Mesendoderm (in vitro differentiated cells): Measurements from ENCODE around the gene NDUFS3.

Experiments
- DNase-seq: peaks from one replicate; pipeline ENCODE4 v3.0.0; 2013
- H2AK5ac ChIP-seq: 2 replicates; pipeline ENCODE4 v1.6.1; 2013; ENCODE audit warnings: low read length, inconsistent platforms
- H2BK120ac ChIP-seq: 2 replicates; pipeline ENCODE4 v1.6.1; 2013; ENCODE audit warnings: low read depth, mild to moderate bottlenecking, low read length, moderate library complexity, mixed read lengths
- H2BK15ac ChIP-seq: replicated peaks from 2 replicates; pipeline ENCODE4 v1.6.1; 2013; ENCODE audit warnings: low read depth, mild to moderate bottlenecking, moderate library complexity
- H2BK5ac ChIP-seq: 2 replicates; pipeline ENCODE4 v1.6.1; 2013; ENCODE audit warnings: low read length, inconsistent platforms
- H3K18ac ChIP-seq: 2 replicates; pipeline ENCODE4 v1.6.1; 2013; ENCODE audit warnings: mild to moderate bottlenecking, low read length, mixed read lengths
- H3K23ac ChIP-seq: one replicate; pipeline ENCODE4 v1.6.1; 2013; ENCODE audit warnings: low read length
- H3K27ac ChIP-seq: 2 replicates; pipeline ENCODE4 v1.5.1; 2013; ENCODE audit warnings: low read depth, mild to moderate bottlenecking, inconsistent platforms, low read length, moderate library complexity
- H3K27me3 ChIP-seq: 2 replicates; pipeline ENCODE4 v1.6.1; 2013; ENCODE audit warnings: low read length, control low read depth, mild to moderate bottlenecking, inconsistent platforms; ENCODE audit not compliant: insufficient read depth, poor library complexity
- H3K36me3 ChIP-seq: 2 replicates; pipeline ENCODE4 v1.6.1; 2013; ENCODE audit warnings: low read length, inconsistent platforms; ENCODE audit not compliant: control insufficient read depth, insufficient read depth
- H3K4ac ChIP-seq: one replicate; pipeline ENCODE4 v1.6.1; 2013; ENCODE audit warnings: low read depth, mild to moderate bottlenecking, low read length, moderate library complexity
- H3K4me1 ChIP-seq: 2 replicates; pipeline ENCODE4 v1.6.1; 2013; ENCODE audit warnings: low read depth, low read length, inconsistent platforms; ENCODE audit not compliant: control insufficient read depth
- H3K4me2 ChIP-seq: 2 replicates; pipeline ENCODE4 v1.6.1; 2013; ENCODE audit warnings: low read length
- H3K4me3 ChIP-seq: 2 replicates; pipeline ENCODE4 v1.5.1; 2013; ENCODE audit warnings: mild to moderate bottlenecking, low read length
- H3K56ac ChIP-seq: one replicate; pipeline ENCODE4 v1.6.1; 2013; ENCODE audit warnings: low read length
- H3K79me1 ChIP-seq: 2 replicates; pipeline ENCODE4 v1.6.1; 2013; ENCODE audit warnings: low read length, inconsistent platforms
- H3K79me2 ChIP-seq: 2 replicates; pipeline ENCODE4 v1.6.1; 2013; ENCODE audit warnings: mild to moderate bottlenecking, low read length; ENCODE audit not compliant: control insufficient read depth, insufficient read depth
- H3K9ac ChIP-seq: 2 replicates; pipeline ENCODE4 v1.6.1; 2013; ENCODE audit warnings: low read length, inconsistent platforms
- H4K5ac ChIP-seq: one replicate; pipeline ENCODE4 v1.6.1; 2013; ENCODE audit warnings: low read length
- H4K8ac ChIP-seq: one replicate; pipeline ENCODE4 v1.6.1; 2013; ENCODE audit warnings: low read depth, mild to moderate bottlenecking, control low read depth, low read length, moderate library complexity
- WGBS: extraction: QIAGEN DNeasy Blood & Tissue Kit; methylation state at CpG from one replicate; pipeline ENCODE4 v1.1.7; 2013; ENCODE audit warnings: low lambda C conversion rate, missing lambda C conversion rate; ENCODE audit not compliant: insufficient coverage; ENCODE audit errors: extremely low coverage; 5-methylcytosine and 5-hydroxymethylcytosine counted together

NDUFS3 gene

DNA sequence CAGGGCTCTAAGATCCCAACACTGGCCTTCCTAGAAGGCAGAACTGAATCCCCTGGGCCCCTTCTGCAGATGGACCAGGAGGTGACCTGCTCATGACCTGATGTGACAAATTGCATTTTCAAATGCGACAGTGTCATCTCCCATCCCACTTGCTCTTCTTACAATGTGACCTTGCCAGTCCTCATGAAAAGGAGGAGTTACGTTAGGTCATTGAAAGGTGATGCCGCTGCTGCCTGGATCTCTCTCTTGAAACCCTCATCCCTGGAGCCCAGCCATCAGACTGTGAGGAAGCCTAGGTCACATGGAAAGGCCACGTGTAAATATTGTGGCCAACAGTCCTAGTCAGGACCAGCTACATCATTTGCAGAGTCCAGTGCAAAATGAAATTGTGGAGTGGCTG lies 21.0 kb downstream of the NDUFS3 start:
- Histone ChIP-seq H3K23ac (no peak overlapping the region), H4K5ac (no peak overlapping the region), H4K8ac (no peak overlapping the region), H3K56ac (no peak overlapping the region), H3K4ac (no peak overlapping the region), H3K4me2 (no peak overlapping the region), H3K27ac (no peak overlapping the region), H3K4me3 (no peak overlapping the region), H3K18ac (no peak overlapping the region), H3K36me3 (no peaks in the 10 kb centered on the region), H2AK5ac (no peak overlapping the region), H3K4me1 (no peaks in the 10 kb centered on the region), H3K9ac (no peak overlapping the region), H2BK120ac (no peak overlapping the region), H3K79me1 (no peaks in the 10 kb centered on the region), H3K79me2 (no peaks in the 10 kb centered on the region), H3K27me3 (no peaks in the 10 kb centered on the region), H2BK15ac (no peak overlapping the region), H2BK5ac (no peak overlapping the region)
- WGBS = no CpG with 5 or more reads among the region's 4 CpGs
- DNase-seq = no peak

DNA sequence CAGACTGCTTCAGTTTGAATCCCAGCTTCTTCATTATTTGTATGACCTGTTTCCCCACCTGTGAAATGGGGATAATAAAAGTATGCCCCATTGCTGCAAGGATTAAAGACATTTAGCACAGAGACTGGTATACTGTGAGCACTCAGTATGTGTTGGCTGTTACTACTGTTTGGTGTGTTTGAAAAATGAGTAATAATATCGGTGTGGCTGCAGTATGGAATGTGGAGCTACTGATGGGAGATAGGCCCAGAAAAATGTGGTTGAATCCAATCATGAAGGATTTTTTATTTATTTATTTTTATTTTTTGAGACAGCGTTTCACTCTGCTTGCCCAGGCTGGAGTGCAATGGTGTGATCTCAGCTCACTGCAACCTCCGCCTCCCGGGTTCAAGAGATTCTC lies 24.4 kb downstream of the NDUFS3 start:
- Histone ChIP-seq H2BK5ac (no peak overlapping the region), H3K79me1 (no peaks in the 10 kb centered on the region), H3K79me2 (no peaks in the 10 kb centered on the region), H3K18ac (no peak overlapping the region), H3K27me3 (no peaks in the 10 kb centered on the region), H4K8ac (no peak overlapping the region), H2AK5ac (no peak overlapping the region), H3K23ac (no peak overlapping the region), H3K36me3 (no peaks in the 10 kb centered on the region), H3K4me1 (no peaks in the 10 kb centered on the region), H3K4me3 (no peak overlapping the region), H3K56ac (no peak overlapping the region), H3K4ac (no peak overlapping the region), H2BK120ac (no peak overlapping the region), H4K5ac (no peak overlapping the region), H2BK15ac (no peak overlapping the region), H3K27ac (no peak overlapping the region), H3K4me2 (no peak overlapping the region), H3K9ac (no peak overlapping the region)
- no CpG with 5 or more reads among the region's 4 CpGs for WGBS
- no peak for DNase-seq

DNA sequence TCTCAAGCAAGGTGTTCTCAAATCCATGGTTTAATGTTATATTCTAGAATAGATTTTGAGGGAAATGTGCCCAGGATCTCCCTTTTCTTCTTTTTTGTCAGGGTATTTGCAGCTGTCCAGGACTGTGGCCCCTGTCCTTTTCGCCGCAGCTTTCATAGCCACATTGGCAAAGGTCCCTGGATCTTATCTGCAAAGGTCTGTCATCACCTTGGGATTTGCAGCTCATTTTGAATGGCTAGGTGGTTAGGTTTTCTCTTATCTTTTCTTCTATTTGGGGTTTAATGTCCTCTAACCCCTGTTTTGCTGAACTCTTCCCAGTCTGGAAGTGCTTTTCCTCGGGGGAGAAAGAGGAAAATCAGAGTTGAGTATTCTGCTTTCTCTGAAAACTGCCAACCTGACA lies 27.0 kb downstream of the NDUFS3 start:
- WGBS = no CpG with 5 or more reads among the region's 3 CpGs
- Histone ChIP-seq H3K4me2 (no peak overlapping the region), H4K5ac (no peak overlapping the region), H3K36me3 (no peaks in the 10 kb centered on the region), H3K79me1 (no peaks in the 10 kb centered on the region), H2BK120ac (no peak overlapping the region), H3K79me2 (no peaks in the 10 kb centered on the region), H3K4me1 (no peaks in the 10 kb centered on the region), H3K27ac (no peak overlapping the region), H3K56ac (no peak overlapping the region), H2BK15ac (no peak overlapping the region), H3K18ac (no peak overlapping the region), H2AK5ac (no peak overlapping the region), H2BK5ac (no peak overlapping the region), H3K4ac (no peak overlapping the region), H3K23ac (no peak overlapping the region), H3K4me3 (no peak overlapping the region), H4K8ac (no peak overlapping the region), H3K27me3 (no peaks in the 10 kb centered on the region), H3K9ac (no peak overlapping the region)
- no peak for DNase-seq

DNA sequence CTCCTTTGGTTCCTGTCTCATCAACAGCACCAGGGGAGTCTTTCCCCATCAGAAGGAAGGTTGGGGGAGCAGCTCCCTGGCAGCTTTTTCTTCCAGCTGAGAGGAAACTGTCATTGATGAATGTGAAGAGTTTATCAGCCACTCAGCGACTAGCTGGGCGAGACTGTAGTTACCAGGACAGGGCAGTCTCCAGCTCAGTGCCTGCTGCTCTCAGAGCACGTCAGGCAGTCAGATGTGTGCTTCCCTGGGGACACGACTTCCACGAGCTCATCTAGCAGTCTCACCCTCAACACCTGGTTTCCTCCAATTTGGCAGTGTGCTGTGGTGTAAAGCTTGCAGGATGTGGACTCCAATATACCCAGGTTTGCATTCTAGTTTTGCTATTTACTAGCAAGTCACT lies 27.9 kb downstream of the NDUFS3 start:
- peak; percentile 35 for DNase-seq
- no peak overlapping the region for H3K27ac ChIP-seq
- WGBS = no CpG with 5 or more reads among the region's 5 CpGs

DNA sequence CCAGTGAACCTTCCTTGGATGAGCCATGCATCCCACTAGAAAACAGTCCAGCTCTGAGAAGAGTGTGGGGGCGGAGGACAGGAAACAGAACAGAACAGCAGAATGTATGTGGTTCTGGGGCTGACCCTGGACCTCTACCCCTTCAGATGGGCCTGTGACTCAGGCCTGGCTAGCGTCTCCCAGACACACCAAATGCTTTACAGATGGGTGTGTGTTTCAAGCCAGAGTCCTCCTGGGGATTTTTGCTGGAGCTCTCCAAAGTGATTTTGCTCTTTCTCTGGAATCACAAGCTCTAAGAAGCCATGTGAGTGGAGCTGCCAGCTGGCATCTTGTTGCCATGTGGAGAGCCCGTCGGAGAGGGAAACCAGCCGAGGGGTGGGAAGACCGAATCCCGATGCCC lies 28.5 kb downstream of the NDUFS3 start:
- Histone ChIP-seq H3K23ac (no peak overlapping the region), H3K27ac (no peak overlapping the region), H3K4me3 (no peak overlapping the region), H3K27me3 (no peaks in the 10 kb centered on the region), H2BK5ac (no peak overlapping the region), H3K4me1 (no peaks in the 10 kb centered on the region), H3K18ac (no peak overlapping the region), H4K5ac (no peak overlapping the region), H2BK15ac (no peak overlapping the region), H3K79me1 (no peaks in the 10 kb centered on the region), H2AK5ac (no peak overlapping the region), H2BK120ac (no peak overlapping the region), H3K36me3 (no peaks in the 10 kb centered on the region), H3K79me2 (no peaks in the 10 kb centered on the region), H4K8ac (no peak overlapping the region), H3K56ac (no peak overlapping the region), H3K9ac (no peak overlapping the region), H3K4ac (no peak overlapping the region), H3K4me2 (no peak overlapping the region)
- DNase-seq = no peak
- WGBS = no CpG with 5 or more reads among the region's 7 CpGs

More for the DNA sequence above, 27.9 kb downstream of the NDUFS3 start:
- Histone ChIP-seq H3K4ac (no peak overlapping the region), H3K4me3 (no peak overlapping the region), H2BK120ac (no peak overlapping the region), H3K27me3 (no peaks in the 10 kb centered on the region), H3K56ac (no peak overlapping the region), H2AK5ac (no peak overlapping the region), H3K79me2 (no peaks in the 10 kb centered on the region), H3K9ac (no peak overlapping the region), H4K8ac (no peak overlapping the region), H3K18ac (no peak overlapping the region), H2BK5ac (no peak overlapping the region), H3K4me2 (no peak overlapping the region), H3K4me1 (no peaks in the 10 kb centered on the region), H3K36me3 (no peaks in the 10 kb centered on the region), H4K5ac (no peak overlapping the region), H3K79me1 (no peaks in the 10 kb centered on the region), H2BK15ac (no peak overlapping the region), H3K23ac (no peak overlapping the region)

DNA sequence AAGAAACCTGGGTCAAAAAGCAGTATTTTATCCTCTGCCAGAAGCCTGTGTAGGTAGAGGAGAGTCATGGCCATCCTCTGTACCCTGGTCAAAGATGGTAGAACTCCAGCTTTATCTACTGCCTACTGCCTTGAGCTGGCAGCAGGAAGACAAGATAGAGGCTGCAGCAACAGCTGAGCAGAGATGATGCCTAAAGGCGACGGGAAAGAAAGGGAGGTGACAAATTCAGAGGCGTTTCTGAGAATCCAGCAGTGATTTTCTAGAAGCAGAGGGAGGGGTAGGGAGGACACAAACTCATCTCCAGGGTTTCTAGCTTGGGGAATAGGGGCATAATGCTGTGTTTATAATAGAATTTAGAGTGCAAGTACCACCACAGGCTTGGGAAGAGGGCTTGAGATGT lies 30.8 kb downstream of the NDUFS3 start:
- Histone ChIP-seq H4K8ac (no peak overlapping the region), H3K4me3 (no peak overlapping the region), H2BK5ac (no peak overlapping the region), H3K23ac (no peak overlapping the region), H3K4me1 (no peaks in the 10 kb centered on the region), H2AK5ac (no peak overlapping the region), H3K4ac (no peak overlapping the region), H3K79me2 (no peaks in the 10 kb centered on the region), H3K36me3 (no peaks in the 10 kb centered on the region), H3K4me2 (no peak overlapping the region), H2BK15ac (no peak overlapping the region), H3K56ac (no peak overlapping the region), H3K27ac (no peak overlapping the region), H3K27me3 (no peaks in the 10 kb centered on the region), H2BK120ac (no peak overlapping the region), H3K18ac (no peak overlapping the region), H3K79me1 (no peaks in the 10 kb centered on the region), H4K5ac (no peak overlapping the region), H3K9ac (no peak overlapping the region)
- WGBS = no CpG with 5 or more reads among the region's 3 CpGs
- no peak for DNase-seq
